Measurements from ENCODE around the gene RING1. TPM values are rescaled to one million over a fixed set of nuclear protein-coding genes. Genes with fewer than 3 reads are reported as not detected.

RING1 gene
- polyA plus RNA-seq, 1 of the 3 experiments (the other 2 are of a cell fraction), result 61.3 TPM

DNA sequence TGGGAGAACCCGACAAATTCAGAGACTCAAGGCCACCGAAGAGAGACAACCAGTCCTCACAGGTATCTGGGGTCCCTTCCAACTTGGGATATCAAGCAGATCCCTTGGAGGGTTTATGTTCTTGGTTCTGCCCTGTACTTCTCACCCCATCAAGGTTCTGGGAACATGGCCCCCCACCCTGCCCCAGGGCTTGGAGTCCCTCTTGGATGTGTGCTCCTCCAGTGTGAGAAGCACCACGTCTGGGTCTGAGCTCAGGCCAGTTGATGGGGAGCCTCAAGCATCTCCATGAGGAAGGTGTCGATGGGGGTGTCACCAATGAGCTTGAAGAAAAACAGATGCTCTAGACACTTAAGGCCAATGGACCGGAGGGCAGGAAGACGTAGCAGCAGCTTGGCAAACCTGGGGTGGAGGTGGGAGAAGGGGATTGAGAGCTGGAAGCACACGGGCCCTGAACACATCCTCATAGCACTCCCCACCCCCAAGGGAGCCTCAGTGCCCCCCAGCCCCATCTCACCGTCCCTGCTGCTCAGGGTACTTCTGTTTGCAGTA lies 13.8 kb upstream of the RING1 start:
- Histone ChIP-seq H2AFZ (ENCODE audit: low read depth) (no peak overlapping the region), H3K27me3 (ENCODE audit: insufficient read depth) (no peaks in the 10 kb centered on the region), H3K79me2 (ENCODE audit: insufficient read depth) (peaks cover 22% of the 10 kb centered on the region), H3K27ac (ENCODE audit: low read depth in 2 of 2, low read length in 1 of 2) (no peak overlapping the region), H3F3A (replicated peaks; ENCODE audit: insufficient read depth) (peaks cover 10% of the 10 kb centered on the region), H3K9ac (no peak overlapping the region), H3K4me1 (ENCODE audit: control insufficient read depth in 1 of 2, insufficient read depth in 2 of 2, low read depth in 1 of 2, low read length in 1 of 2) (peaks cover 0 to 34% of the 10 kb centered on the region in 2 experiments; a peak in 1 of 4 replicates), H3K4me3 (ENCODE audit: low read depth in 2 of 2, low read length in 1 of 2) (no peak overlapping the region), H3K36me3 (replicated peaks in 1 of 2; ENCODE audit: control insufficient read depth in 1 of 2, insufficient read depth in 2 of 2, low read length in 1 of 2) (peaks cover 17 to 39% of the 10 kb centered on the region in 2 experiments), H3K4me2 (no peak overlapping the region), H3K9me3 (no peaks in the 10 kb centered on the region), H3K9me2 (no peaks in the 10 kb centered on the region), H4K20me1 (ENCODE audit: insufficient read depth) (peaks cover 24% of the 10 kb centered on the region)
- 79% methylated on average over 8 of the region's 8 CpGs for WGBS (ENCODE audit: low lambda C conversion rate)
- ChIA-PET CTCF (interaction anchor here (0.7 to 1.9 kb wide), 2 partner anchors 35 to 54 kb away, joined by 3 to 10 read pairs; no protein-coding TSS in a partner anchor), POLR2A (no interaction called here)
- TF ChIP-seq ELF1 (IDR thresholded peaks at IDR 0.05) (no peak), FOXJ3 (CRISPR knock-in tag; IDR thresholded peaks at IDR 0.05) (no peak), GABPA (IDR thresholded peaks at IDR 0.05; ENCODE audit: low read depth) (no peak), FOSL2 (IDR thresholded peaks at IDR 0.05; ENCODE audit: borderline replicate concordance, low read depth) (no peak), RFX5 (IDR thresholded peaks at IDR 0.05; ENCODE audit: low read length) (no peak), RAD21 (IDR thresholded peaks at IDR 0.05; ENCODE audit: low read length) (no peak), NRF1 (IDR thresholded peaks at IDR 0.05; ENCODE audit: low read depth, low read length) (no peak), GATA2 (CRISPR knock-in tag; IDR thresholded peaks at IDR 0.05) (no peak)
- TF ChIP-seq, protein P1, sequence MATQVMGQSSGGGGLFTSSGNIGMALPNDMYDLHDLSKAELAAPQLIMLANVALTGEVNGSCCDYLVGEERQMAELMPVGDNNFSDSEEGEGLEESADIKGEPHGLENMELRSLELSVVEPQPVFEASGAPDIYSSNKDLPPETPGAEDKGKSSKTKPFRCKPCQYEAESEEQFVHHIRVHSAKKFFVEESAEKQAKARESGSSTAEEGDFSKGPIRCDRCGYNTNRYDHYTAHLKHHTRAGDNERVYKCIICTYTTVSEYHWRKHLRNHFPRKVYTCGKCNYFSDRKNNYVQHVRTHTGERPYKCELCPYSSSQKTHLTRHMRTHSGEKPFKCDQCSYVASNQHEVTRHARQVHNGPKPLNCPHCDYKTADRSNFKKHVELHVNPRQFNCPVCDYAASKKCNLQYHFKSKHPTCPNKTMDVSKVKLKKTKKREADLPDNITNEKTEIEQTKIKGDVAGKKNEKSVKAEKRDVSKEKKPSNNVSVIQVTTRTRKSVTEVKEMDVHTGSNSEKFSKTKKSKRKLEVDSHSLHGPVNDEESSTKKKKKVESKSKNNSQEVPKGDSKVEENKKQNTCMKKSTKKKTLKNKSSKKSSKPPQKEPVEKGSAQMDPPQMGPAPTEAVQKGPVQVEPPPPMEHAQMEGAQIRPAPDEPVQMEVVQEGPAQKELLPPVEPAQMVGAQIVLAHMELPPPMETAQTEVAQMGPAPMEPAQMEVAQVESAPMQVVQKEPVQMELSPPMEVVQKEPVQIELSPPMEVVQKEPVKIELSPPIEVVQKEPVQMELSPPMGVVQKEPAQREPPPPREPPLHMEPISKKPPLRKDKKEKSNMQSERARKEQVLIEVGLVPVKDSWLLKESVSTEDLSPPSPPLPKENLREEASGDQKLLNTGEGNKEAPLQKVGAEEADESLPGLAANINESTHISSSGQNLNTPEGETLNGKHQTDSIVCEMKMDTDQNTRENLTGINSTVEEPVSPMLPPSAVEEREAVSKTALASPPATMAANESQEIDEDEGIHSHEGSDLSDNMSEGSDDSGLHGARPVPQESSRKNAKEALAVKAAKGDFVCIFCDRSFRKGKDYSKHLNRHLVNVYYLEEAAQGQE (IDR thresholded peaks at IDR 0.05; ENCODE audit: low read depth, low read length), result no peak
- TF ChIP-seq, protein P2, sequence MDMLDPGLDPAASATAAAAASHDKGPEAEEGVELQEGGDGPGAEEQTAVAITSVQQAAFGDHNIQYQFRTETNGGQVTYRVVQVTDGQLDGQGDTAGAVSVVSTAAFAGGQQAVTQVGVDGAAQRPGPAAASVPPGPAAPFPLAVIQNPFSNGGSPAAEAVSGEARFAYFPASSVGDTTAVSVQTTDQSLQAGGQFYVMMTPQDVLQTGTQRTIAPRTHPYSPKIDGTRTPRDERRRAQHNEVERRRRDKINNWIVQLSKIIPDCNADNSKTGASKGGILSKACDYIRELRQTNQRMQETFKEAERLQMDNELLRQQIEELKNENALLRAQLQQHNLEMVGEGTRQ (IDR thresholded peaks at IDR 0.05; ENCODE audit: borderline replicate concordance, low read depth, low read length), result no peak
- no peak for DNase-seq

DNA sequence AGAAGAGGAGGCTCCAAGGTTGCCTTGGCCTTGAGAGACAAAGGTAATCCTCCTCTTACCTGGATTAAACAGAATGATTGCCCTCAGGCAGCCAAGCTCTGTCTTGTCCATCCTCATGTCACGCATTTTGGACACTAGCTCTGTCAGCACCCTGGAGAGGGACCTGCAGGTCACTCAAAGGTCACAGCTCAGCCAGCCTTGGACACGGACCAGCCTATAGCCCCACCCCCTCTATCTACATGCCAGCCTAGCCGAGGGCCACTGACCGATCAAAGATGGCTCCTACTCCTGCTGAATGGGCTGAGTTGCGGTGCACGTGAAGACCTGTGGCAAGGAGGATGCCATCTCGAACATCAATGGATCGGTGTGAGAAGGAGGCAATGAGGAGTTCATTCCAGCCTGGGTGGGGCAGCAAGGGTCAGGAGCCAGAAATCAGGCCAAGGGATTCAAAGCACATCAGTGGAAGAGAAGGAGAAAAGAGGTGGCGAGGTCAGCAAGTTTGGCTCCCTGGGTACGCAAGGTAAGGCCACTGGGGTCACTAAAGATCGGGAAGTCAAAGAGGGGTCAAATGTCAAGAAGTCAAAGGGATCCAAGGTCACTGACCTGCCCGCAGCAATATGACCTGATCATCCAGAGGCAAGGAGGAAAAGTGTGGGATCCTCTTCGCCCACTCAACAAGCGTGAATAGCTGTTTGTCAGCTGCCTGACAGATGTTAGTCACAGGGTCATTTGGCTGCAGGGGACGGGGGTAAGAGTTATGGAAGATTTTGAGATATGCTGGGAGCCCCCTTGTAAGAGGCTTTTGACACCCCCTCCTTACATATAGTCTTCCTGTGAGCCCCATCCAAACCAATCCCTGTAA lies 12.8 kb upstream of the RING1 start:
- POLR2A ChIA-PET, result no interaction called here
- Histone ChIP-seq H3K4me3 (ENCODE audit: low read depth in 2 of 2, low read length in 1 of 2) (no peak overlapping the region), H3K27me3 (ENCODE audit: insufficient read depth) (no peaks in the 10 kb centered on the region), H2AFZ (ENCODE audit: low read depth) (no peak overlapping the region), H3K9me3 (no peaks in the 10 kb centered on the region), H4K20me1 (ENCODE audit: insufficient read depth) (peaks cover 26% of the 10 kb centered on the region), H3K4me2 (no peak overlapping the region), H3K9me2 (no peaks in the 10 kb centered on the region), H3K9ac (no peak overlapping the region), H3K79me2 (ENCODE audit: insufficient read depth) (peaks cover 32% of the 10 kb centered on the region), H3F3A (replicated peaks; ENCODE audit: insufficient read depth) (peaks cover 10% of the 10 kb centered on the region), H3K4me1 (ENCODE audit: control insufficient read depth in 1 of 2, insufficient read depth in 2 of 2, low read depth in 1 of 2, low read length in 1 of 2) (peaks cover 0 to 36% of the 10 kb centered on the region in 2 experiments; a peak in 1 of 4 replicates), H3K36me3 (replicated peaks in 1 of 2; ENCODE audit: control insufficient read depth in 1 of 2, insufficient read depth in 2 of 2, low read length in 1 of 2) (peaks cover 17 to 39% of the 10 kb centered on the region in 2 experiments), H3K27ac (ENCODE audit: low read depth in 2 of 2, low read length in 1 of 2) (no peak overlapping the region)
- CTCF ChIA-PET, result interaction anchor here (0.7 to 3.6 kb wide), 6 partner anchors 9 to 82 kb away, joined by 3 to 50 read pairs (median 10); partner anchors contain the start of genes B3GALT4 and HSD17B8
- no peak for DNase-seq
- TF ChIP-seq, protein P3, sequence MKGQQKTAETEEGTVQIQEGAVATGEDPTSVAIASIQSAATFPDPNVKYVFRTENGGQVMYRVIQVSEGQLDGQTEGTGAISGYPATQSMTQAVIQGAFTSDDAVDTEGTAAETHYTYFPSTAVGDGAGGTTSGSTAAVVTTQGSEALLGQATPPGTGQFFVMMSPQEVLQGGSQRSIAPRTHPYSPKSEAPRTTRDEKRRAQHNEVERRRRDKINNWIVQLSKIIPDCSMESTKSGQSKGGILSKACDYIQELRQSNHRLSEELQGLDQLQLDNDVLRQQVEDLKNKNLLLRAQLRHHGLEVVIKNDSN (IDR thresholded peaks at IDR 0.05; ENCODE audit: borderline replicate concordance, low read depth), result no peak
- TF ChIP-seq, protein P1 (IDR thresholded peaks at IDR 0.05; ENCODE audit: low read depth, low read length), result peak; percentile 88
- no peak for TF ChIP-seq MXI1 (IDR thresholded peaks at IDR 0.05; ENCODE audit: low read depth, low read length)
- WGBS (ENCODE audit: low lambda C conversion rate), result 93% methylated on average over 12 of the region's 15 CpGs

All from SK-N-SH (cell line).